ENCODE measurements around the gene IFNAR1.

Gene IFNAR1

DNA sequence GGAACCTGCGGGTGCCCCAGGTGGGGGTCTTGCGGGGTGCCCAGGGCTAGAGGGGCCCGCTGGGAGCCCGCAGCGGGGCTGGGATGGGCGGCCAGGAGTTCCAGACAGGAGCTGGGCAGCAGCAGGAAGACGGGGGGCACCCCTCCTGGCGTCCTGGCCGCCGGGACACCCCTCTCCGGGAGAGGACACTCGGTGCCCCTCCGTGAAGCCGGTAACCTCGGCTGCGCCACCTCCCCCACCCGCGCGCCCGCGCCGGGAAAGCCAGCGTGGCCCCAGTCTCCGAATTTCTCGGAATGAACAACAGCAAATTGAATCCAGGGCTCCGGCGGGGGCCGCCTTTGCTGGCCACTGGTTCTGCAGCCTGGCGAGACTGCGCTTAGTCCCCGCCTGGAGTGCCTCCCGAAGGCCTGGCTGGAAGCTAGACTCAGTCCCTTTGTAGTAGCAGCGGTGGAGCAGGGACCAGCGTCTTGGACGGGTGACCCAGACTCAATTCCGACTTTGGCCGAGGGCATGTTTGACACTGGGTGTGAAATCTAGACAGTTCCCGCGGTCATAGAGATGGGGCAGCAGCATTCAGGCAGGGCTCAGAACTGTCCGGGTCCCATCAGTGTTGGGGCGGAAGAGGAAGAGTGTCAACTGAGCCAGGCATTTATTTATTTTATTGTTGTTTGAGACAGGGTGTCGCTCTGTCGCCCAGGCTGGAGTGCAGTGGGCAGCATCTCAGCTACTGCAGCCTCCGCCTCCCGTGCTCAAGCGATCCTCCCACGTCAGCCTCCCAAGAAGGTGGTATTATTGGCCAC lies 79.2 kb downstream of the IFNAR1 start:
- DNase-seq = peak; percentile 32

DNA sequence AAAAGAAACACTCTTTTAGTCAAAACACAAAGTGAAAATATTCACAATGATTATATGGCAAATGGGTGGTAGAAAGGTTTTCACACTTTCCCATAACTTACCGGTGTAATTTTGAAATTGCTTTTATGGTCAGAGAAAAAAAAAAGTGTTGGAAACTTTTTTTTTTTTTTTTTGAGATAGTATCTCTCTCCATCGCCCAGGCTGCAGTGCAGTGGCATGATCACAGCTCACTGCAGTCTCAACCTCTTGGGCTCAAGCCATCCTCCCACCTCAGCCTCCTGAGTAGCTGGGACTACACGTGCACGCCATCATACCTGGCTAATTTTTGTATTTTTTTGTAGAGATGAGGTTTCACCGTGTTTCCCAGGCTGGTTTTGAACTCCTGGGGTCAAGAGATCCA lies 81.7 kb downstream of the IFNAR1 start:
- peak; percentile 15 for DNase-seq

All from activated naive CD4-positive, alpha-beta T cell treated with Interleukin-2 at 50 U/mL for 16 hours (primary cell).